Measurements from ENCODE around the gene ATP6V1C2.

The ATP6V1C2 gene

GRCh38 chr2:10704034-10704594 lies 17.3 kb upstream of the ATP6V1C2 start:
- no peak overlapping the region for H3K4me3 ChIP-seq (ENCODE audit: low read depth, low read length)
- no peaks in the 10 kb centered on the region for H3K9me3 ChIP-seq (ENCODE audit: control insufficient read depth, insufficient read depth, low read depth, low read length)
- H3K36me3 ChIP-seq (ENCODE audit: control insufficient read depth in 2 of 2, insufficient read depth in 1 of 2, low read length in 2 of 2) = no peaks in the 10 kb centered on the region
- no peak overlapping the region for H3K27ac ChIP-seq (ENCODE audit: extremely low read depth, low read depth, low read length)
- ChIA-PET POLR2A (no interaction called here), CTCF (no interaction called here)
- no peaks in the 10 kb centered on the region for H3K4me1 ChIP-seq (ENCODE audit: control insufficient read depth, insufficient read depth, low read length)
- peak; percentile 95 for TF ChIP-seq ZNF140 (tag by site-specific recombination; IDR thresholded peaks at IDR 0.05)
- no peak for TF ChIP-seq ZNF843 (tag by site-specific recombination; IDR thresholded peaks at IDR 0.05)

- Histone ChIP-seq H3K36me3 (ENCODE audit: control insufficient read depth in 2 of 2, insufficient read depth in 1 of 2, low read length in 2 of 2) (no peaks in the 10 kb centered on the region), H3K9me3 (ENCODE audit: control insufficient read depth, insufficient read depth, low read depth, low read length) (no peaks in the 10 kb centered on the region), H3K27ac (ENCODE audit: extremely low read depth, low read depth, low read length) (no peak overlapping the region), H3K4me3 (ENCODE audit: low read depth, low read length) (no peak overlapping the region), H3K4me1 (ENCODE audit: control insufficient read depth, insufficient read depth, low read length) (no peaks in the 10 kb centered on the region)
- ChIA-PET CTCF (interaction anchor here (0.6 kb wide), 1 partner anchor 36 kb away, joined by 3 read pairs; no protein-coding TSS in a partner anchor), POLR2A (no interaction called here)
- TF ChIP-seq ZBTB1 (tag by site-specific recombination; IDR thresholded peaks at IDR 0.05) (no peak), TCF7L2 (IDR thresholded peaks at IDR 0.05; ENCODE audit: borderline replicate concordance, low read depth, low read length) (no peak), ZNF645 (tag by site-specific recombination; IDR thresholded peaks at IDR 0.05) (no peak), ZNF37A (tag by site-specific recombination; IDR thresholded peaks at IDR 0.05) (no peak), ZNF223 (tag by site-specific recombination; IDR thresholded peaks at IDR 0.05) (no peak), KLF1 (tag by site-specific recombination; IDR thresholded peaks at IDR 0.05) (no peak)
- TF ChIP-seq, protein P1, sequence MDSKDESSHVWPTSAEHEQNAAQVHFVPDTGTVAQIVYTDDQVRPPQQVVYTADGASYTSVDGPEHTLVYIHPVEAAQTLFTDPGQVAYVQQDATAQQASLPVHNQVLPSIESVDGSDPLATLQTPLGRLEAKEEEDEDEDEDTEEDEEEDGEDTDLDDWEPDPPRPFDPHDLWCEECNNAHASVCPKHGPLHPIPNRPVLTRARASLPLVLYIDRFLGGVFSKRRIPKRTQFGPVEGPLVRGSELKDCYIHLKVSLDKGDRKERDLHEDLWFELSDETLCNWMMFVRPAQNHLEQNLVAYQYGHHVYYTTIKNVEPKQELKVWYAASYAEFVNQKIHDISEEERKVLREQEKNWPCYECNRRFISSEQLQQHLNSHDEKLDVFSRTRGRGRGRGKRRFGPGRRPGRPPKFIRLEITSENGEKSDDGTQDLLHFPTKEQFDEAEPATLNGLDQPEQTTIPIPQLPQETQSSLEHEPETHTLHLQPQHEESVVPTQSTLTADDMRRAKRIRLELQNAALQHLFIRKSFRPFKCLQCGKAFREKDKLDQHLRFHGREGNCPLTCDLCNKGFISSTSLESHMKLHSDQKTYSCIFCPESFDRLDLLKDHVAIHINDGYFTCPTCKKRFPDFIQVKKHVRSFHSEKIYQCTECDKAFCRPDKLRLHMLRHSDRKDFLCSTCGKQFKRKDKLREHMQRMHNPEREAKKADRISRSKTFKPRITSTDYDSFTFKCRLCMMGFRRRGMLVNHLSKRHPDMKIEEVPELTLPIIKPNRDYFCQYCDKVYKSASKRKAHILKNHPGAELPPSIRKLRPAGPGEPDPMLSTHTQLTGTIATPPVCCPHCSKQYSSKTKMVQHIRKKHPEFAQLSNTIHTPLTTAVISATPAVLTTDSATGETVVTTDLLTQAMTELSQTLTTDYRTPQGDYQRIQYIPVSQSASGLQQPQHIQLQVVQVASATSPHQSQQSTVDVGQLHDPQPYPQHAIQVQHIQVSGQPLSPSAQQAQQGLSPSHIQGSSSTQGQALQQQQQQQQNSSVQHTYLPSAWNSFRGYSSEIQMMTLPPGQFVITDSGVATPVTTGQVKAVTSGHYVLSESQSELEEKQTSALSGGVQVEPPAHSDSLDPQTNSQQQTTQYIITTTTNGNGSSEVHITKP (tag by site-specific recombination; IDR thresholded peaks at IDR 0.05) = no peak
Observed at GRCh38 chr2:10706033-10706432, 15.4 kb upstream of the ATP6V1C2 start.

- no peak overlapping the region for H3K27ac ChIP-seq (ENCODE audit: extremely low read depth, low read depth, low read length)
- no peaks in the 10 kb centered on the region for H3K4me1 ChIP-seq (ENCODE audit: control insufficient read depth, insufficient read depth, low read length)
- TF ChIP-seq ZBTB21 (tag by site-specific recombination; IDR thresholded peaks at IDR 0.05) (no peak), ZBTB17 (tag by site-specific recombination; IDR thresholded peaks at IDR 0.05) (no peak), ZNF707 (tag by site-specific recombination; IDR thresholded peaks at IDR 0.05) (no peak), BCL11B (tag by site-specific recombination; IDR thresholded peaks at IDR 0.05; ENCODE audit: low read depth) (no peak), ZNF184 (tag by site-specific recombination; IDR thresholded peaks at IDR 0.05) (no peak)
- CTCF ChIA-PET = interaction anchor here (0.6 to 0.7 kb wide), 3 partner anchors 107 to 423 kb away, joined by 4 read pairs; no protein-coding TSS in a partner anchor
- POLR2A ChIA-PET = no interaction called here
- no peaks in the 10 kb centered on the region for H3K9me3 ChIP-seq (ENCODE audit: control insufficient read depth, insufficient read depth, low read depth, low read length)
- no peaks in the 10 kb centered on the region for H3K36me3 ChIP-seq (ENCODE audit: control insufficient read depth in 2 of 2, insufficient read depth in 1 of 2, low read length in 2 of 2)
- H3K4me3 ChIP-seq (ENCODE audit: low read depth, low read length) = no peak overlapping the region
Observed at GRCh38 chr2:10707831-10708230, 13.6 kb upstream of the ATP6V1C2 start.

Measured in HEK293 (cell line).